GM12875 (cell line): ENCODE measurements around the gene NR5A1.

Experiments used
- H3K4me3 ChIP-seq: one replicate; pipeline ENCODE4 v1.5.1; 2011; ENCODE audit warnings: low read depth, low read length, control low read depth
- TF ChIP-seq, protein P1 (sequence below): IDR thresholded peaks from 2 replicates; pipeline ENCODE4 v1.5.1; 2011; ENCODE audit warnings: low read depth, mild to moderate bottlenecking, control low read depth, inconsistent platforms, low read length, moderate library complexity, borderline replicate concordance; ENCODE audit not compliant: insufficient read depth

Gene NR5A1

DNA sequence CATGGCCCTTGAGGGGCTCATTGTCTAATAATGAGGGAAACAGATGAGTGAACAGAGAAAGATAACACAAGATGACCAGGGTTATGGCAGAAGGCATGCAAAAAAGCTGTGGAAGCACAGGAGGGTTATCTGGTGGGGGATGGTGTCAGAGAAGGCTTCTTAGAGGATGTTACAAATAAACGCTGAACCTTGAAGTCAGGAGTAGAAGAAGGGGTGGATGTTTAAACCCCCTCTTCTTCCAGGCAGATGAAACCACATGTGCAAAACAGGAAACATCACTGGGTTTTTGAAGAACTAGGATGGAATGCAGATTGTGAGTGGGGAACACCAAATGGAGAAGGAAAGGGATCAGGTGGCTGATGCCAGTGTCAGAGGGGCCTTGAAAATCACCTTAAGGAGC lies 41.8 kb upstream of the NR5A1 start:
- TF ChIP-seq, protein P1, sequence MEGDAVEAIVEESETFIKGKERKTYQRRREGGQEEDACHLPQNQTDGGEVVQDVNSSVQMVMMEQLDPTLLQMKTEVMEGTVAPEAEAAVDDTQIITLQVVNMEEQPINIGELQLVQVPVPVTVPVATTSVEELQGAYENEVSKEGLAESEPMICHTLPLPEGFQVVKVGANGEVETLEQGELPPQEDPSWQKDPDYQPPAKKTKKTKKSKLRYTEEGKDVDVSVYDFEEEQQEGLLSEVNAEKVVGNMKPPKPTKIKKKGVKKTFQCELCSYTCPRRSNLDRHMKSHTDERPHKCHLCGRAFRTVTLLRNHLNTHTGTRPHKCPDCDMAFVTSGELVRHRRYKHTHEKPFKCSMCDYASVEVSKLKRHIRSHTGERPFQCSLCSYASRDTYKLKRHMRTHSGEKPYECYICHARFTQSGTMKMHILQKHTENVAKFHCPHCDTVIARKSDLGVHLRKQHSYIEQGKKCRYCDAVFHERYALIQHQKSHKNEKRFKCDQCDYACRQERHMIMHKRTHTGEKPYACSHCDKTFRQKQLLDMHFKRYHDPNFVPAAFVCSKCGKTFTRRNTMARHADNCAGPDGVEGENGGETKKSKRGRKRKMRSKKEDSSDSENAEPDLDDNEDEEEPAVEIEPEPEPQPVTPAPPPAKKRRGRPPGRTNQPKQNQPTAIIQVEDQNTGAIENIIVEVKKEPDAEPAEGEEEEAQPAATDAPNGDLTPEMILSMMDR: no peak
- no peak overlapping the region for H3K4me3 ChIP-seq

GRCh38 chr9:124544535-124544934 lies 37.3 kb upstream of the NR5A1 start:
- TF ChIP-seq, protein P1: no peak
- no peak overlapping the region for H3K4me3 ChIP-seq

DNA sequence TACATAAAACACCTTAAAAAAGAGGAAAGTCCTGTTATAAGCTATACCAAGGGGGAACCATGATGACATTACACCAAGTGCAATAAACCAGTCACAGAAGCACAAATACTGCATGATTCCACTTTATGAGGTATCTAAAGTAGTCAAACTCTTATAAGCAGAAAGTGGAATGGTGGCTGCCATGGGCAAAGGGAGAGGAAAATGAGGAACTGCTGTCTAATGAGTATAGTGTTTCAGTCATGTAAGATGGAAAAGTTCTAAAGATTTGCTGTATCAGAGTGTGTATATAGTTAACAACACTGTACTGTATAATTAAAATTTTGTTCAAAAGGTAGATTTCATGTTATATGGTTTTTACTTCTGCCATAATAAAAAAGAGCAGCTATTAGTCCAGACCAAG lies 34.6 kb upstream of the NR5A1 start:
- no peak overlapping the region for H3K4me3 ChIP-seq
- TF ChIP-seq, protein P1: no peak

DNA sequence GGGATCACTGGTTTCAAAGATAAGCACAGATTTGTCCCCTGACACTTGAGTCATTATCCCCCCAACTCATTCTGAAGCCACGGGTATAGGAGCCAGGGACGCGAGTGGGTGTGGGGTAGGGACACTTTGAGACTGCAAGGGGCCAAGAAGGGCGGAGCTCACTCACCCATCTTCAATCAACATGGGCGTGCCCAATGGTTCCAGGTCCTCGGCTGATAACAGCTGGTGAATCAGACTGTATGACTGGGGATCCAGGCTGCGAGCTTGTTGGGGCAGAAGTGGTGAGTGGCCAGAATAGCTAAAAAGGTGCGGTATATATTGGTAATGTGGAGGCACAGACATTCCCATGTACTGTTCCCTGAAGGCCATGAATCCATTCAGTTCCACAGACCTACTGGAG lies 30.7 kb upstream of the NR5A1 start:
- TF ChIP-seq, protein P1: no peak
- no peak overlapping the region for H3K4me3 ChIP-seq

DNA sequence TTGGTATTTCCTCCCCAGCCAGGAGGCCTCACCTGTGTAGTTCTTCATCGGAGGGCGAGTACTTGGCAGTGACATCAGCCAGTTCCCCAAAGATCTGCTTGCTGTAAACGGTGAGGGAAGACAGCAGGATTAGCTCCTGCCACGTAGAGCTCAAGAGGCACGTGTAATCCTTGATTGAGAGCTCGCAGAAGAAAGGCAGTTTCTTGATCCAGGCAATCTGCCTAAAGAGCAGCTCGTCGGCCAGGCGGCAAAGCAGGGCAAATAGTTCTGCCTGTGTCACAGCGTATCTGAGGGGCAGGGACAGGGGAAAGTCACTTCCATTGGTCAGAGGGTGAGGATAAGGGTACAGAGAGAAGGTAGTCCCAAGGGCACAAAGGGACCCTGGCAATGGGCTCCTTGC lies 28.6 kb upstream of the NR5A1 start:
- H3K4me3 ChIP-seq: no peak overlapping the region
- TF ChIP-seq, protein P1: no peak

GRCh38 chr9:124532897-124533296 lies 25.7 kb upstream of the NR5A1 start:
- TF ChIP-seq, protein P1: 0 out of 2 replicates have a peak, but pooled peaks have one; percentile 3

DNA sequence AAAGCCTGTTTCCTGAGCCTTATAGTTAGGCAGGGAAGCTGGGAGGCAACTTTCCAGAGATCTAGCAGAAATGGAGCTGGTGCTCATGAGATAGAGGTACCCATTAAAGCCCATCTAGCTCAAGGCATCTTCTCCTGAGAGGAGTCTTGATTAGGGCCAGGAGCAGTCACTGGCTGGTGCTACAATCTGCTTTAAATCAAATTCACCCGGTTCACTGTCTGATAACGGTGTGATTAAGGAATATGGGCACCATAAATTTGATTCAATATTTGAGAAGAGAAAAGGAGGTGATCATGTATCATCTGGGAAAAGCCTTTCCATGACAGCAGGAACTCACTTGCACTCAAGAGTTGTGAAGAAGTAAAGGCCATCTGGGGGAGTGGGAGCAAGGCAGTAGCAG lies 23.9 kb upstream of the NR5A1 start:
- no peak overlapping the region for H3K4me3 ChIP-seq
- TF ChIP-seq, protein P1: no peak

More at GRCh38 chr9:124532897-124533296, 25.7 kb upstream of the NR5A1 start:
- H3K4me3 ChIP-seq: no peak overlapping the region
